Caki2 (cell line): ENCODE results near the gene JUND. TPM values are rescaled to one million over a fixed set of nuclear protein-coding genes. Genes with fewer than 3 reads are reported as not detected.

ENCODE experiments used
- DNase-seq: peaks from one replicate; pipeline ENCODE4 v3.0.0-alpha.2; 2015; ENCODE audit warnings: low read depth
- in situ Hi-C: cut with HindIII; loops from 2 replicates; pipeline ENCODE4 v1.10.0; 2016; ENCODE audit warnings: low sequenced_read_pairs, low pct_unique_long_range_greater_than_20kb, mixed read lengths
- total RNA-seq: library from RNA; depleted of rRNA; stranded (reverse); fragments of >200 nt; shearing (Covaris generic); gene quantifications from 2 replicates; pipeline ENCODE4 v1.2.3, GENCODE V29; 2014; ENCODE audit warnings: low replicate concordance

Gene JUND
- total RNA-seq, 1 experiment from 2014 or later = 120 TPM

GRCh38 chr19:18292810-18293641, 11.6 kb upstream of the JUND start:
- in situ Hi-C loops = no loop called here

GRCh38 chr19:18292462-18292809, 11.0 kb upstream of the JUND start:
- peak; percentile 71 for DNase-seq
- in situ Hi-C loops = no loop called here

More at GRCh38 chr19:18292810-18293641, 11.6 kb upstream of the JUND start:
- DNase-seq = peak; percentile 91

- DNase-seq = peak; percentile 83
These were observed 10.4 kb upstream of the JUND start for GRCh38 chr19:18291590-18292461.

GRCh38 chr19:18291019-18291524, 9.7 kb upstream of the JUND start:
- in situ Hi-C loops = no loop called here
- no peak for DNase-seq

More at GRCh38 chr19:18291590-18292461, 10.4 kb upstream of the JUND start:
- in situ Hi-C loops = no loop called here

GRCh38 chr19:18290302-18291018, 9.0 kb upstream of the JUND start:
- no peak for DNase-seq
- in situ Hi-C loops = no loop called here

- in situ Hi-C loops = no loop called here
These were observed 8.3 kb upstream of the JUND start for GRCh38 chr19:18289471-18290301.

GRCh38 chr19:18287836-18288772, 6.7 kb upstream of the JUND start:
- in situ Hi-C loops = no loop called here
- no peak for DNase-seq

More at GRCh38 chr19:18289471-18290301, 8.3 kb upstream of the JUND start:
- no peak for DNase-seq

- in situ Hi-C loops = no loop called here
These were observed 5.7 kb upstream of the JUND start for GRCh38 chr19:18286973-18287635.

GRCh38 chr19:18284712-18285360, 3.4 kb upstream of the JUND start:
- in situ Hi-C loops = no loop called here
- no peak for DNase-seq

More at GRCh38 chr19:18286973-18287635, 5.7 kb upstream of the JUND start:
- no peak for DNase-seq

- in situ Hi-C loops = no loop called here
- DNase-seq = no peak
These were observed 1.9 kb upstream of the JUND start for GRCh38 chr19:18283338-18283737.

- DNase-seq = no peak
- in situ Hi-C loops = no loop called here
These were observed 1.3 kb upstream of the JUND start for GRCh38 chr19:18282788-18283141.

- DNase-seq = no peak
- in situ Hi-C loops = no loop called here
These were observed 782 bp upstream of the JUND start for GRCh38 chr19:18282021-18282787.

GRCh38 chr19:18280247-18281081, 958 bp downstream of the JUND start:
- peak; percentile 83 for DNase-seq
- in situ Hi-C loops = no loop called here

- in situ Hi-C loops = no loop called here
- peak; percentile 98 for DNase-seq
These were observed 1.7 kb downstream of the JUND start for GRCh38 chr19:18279516-18280246.
